ENCODE results near the gene EFNA5. TPM values are rescaled to one million over a fixed set of nuclear protein-coding genes. Genes with fewer than 3 reads are reported as not detected.

The EFNA5 gene
- total and polyA plus RNA-seq, 2 experiments from 2014 or later, result 7.5 to 10.1 TPM

GRCh38 chr5:107653685-107654084, 17.1 kb downstream of the EFNA5 start:
- ATAC-seq, result no peak; the same call in 2 of the 3 replicates
- H4K20me1 ChIP-seq (replicated peaks; ENCODE audit: insufficient read depth), result no peaks in the 10 kb centered on the region
- H2AFZ ChIP-seq, result no peak overlapping the region
- Mint-ChIP-seq H3K27me3 (ENCODE audit: insufficient read depth, low read depth, poor library complexity) (peaks cover 4% of the 10 kb centered on the region), H3K4me1 (peaks cover 48% of the 10 kb centered on the region), H3K27ac (no peak overlapping the region), H3K9me3 (no peaks in the 10 kb centered on the region), H3K4me3 (no peak overlapping the region), H3K36me3 (ENCODE audit: low read depth) (no peaks in the 10 kb centered on the region)
- peak overlapping the region; percentile 22; the same call in 1 of the 2 replicates for H3K4me2 ChIP-seq
- H3F3A ChIP-seq (replicated peaks; ENCODE audit: low read depth), result no peaks in the 10 kb centered on the region
- no peaks in the 10 kb centered on the region for H3K9me2 ChIP-seq (ENCODE audit: insufficient read depth)
- no peaks in the 10 kb centered on the region for H3K27me3 ChIP-seq (ENCODE audit: insufficient read depth)
- no peaks in the 10 kb centered on the region for H3K36me3 ChIP-seq (ENCODE audit: insufficient read depth)
- no peak for DNase-seq (ENCODE audit: low spot score)
- no peak overlapping the region for H3K27ac ChIP-seq (ENCODE audit: low read depth)
- no peak overlapping the region for H3K4me3 ChIP-seq
- H3K79me2 ChIP-seq (replicated peaks; ENCODE audit: insufficient read depth), result peaks cover 24% of the 10 kb centered on the region
- TF ChIP-seq CTCF (conservative IDR thresholded peaks at IDR 0.05; ENCODE audit: low read depth in 2 of 2) (no peak), NANOG (IDR thresholded peaks at IDR 0.05; ENCODE audit: borderline replicate concordance) (no peak), REST (IDR thresholded peaks at IDR 0.05; ENCODE audit: unreplicated experiment) (no peak), POLR2AphosphoS5 (IDR thresholded peaks at IDR 0.05; ENCODE audit: low read depth) (no peak), ZNF462 (CRISPR knock-in tag; IDR thresholded peaks at IDR 0.05) (no peak), EZH2phosphoT487 (IDR thresholded peaks at IDR 0.05; ENCODE audit: unreplicated experiment) (no peak), JUNB (IDR thresholded peaks at IDR 0.05; ENCODE audit: unreplicated experiment) (no peak), ZNF114 (CRISPR knock-in tag; IDR thresholded peaks at IDR 0.05) (no peak), CREB1 (CRISPR knock-in tag; IDR thresholded peaks at IDR 0.05; ENCODE audit: low read depth) (no peak), ZNF331 (CRISPR knock-in tag; IDR thresholded peaks at IDR 0.05; ENCODE audit: low read depth) (no peak), ETS1 (IDR thresholded peaks at IDR 0.05) (no peak), EZH2 (IDR thresholded peaks at IDR 0.05; ENCODE audit: low read depth, unreplicated experiment) (no peak)
- peaks cover 25% of the 10 kb centered on the region for H3K4me1 ChIP-seq (ENCODE audit: insufficient read depth)
